ENCODE data around the gene UQCRC2. TPM values are rescaled to one million over a fixed set of nuclear protein-coding genes. Genes with fewer than 3 reads are reported as not detected.
"Not testable (repeated sequence)": the region's sequence is repeated elsewhere in the genome, so short reads cannot be mapped to it uniquely, and the experiment has no call there.

Gene UQCRC2
- total RNA-seq (2014; rRNA removed; shearing (Covaris generic); ENCODE audit: low replicate concordance): 19.4 and 27.1 TPM in 2 replicates

DNA sequence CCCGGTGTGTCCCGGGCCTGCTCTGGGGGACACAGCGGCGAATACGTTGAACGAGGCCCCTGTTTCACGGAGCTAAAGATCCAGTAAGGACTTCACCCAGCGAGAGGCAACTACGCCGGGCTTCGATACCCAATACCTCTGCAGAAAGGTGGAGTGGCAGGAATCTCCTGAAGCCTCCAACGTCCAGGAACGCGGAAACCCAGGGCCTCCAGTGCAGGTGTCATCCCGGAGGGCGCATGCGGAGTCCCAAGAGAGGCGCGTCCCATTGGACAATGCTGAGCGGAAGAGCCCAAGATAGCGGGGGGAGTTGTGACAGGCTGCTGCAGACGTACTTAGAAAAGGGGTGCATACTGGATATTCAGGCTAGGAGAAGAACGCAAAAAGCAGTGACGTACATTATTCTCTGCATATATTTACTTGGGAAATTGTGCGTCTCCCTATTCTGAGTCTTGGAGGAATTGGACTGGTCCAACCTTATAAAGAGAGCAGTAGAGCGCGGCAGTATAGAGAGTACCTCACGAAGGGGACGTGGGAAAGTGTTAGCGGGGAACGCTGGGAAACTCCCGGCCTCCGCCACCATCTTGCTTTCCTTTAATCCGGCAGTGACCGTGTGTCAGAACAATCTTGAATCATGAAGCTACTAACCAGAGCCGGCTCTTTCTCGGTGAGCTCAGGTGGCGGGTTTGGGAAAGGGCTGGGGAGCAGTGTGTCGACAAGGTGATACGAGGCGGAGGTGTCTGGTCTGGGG is at the start of gene UQCRC2:
TSS of gene UQCRC2 (plus strand) at position 569 of the 748 bp plus-strand sequence. CDS start at position 632, 63 bp downstream.
- in situ Hi-C loops (cut with HindIII; ENCODE audit: low pct_unique_long_range_greater_than_20kb, low sequenced_read_pairs): no loop called here
- DNase-seq (ENCODE audit: low read depth): peak; percentile 97

DNA sequence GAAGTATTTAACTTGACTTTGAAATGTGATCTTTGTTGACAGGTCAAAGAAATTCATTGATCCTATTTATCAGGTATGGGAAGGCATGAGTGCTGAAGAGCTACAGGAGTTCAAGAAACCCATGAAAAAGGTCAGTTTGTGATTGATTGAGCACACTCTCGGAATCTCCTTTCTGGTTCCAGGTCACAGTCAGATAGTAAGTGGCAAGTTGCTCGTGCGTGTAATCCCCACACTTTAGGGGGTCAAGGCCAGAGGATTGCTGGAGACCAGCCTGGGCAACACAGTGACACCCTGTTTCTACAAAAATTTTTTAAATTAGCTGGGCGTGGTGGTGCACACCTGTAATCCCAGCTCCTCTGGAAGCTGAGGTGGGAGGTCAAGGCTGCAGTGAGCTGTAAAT is 20.5 kb upstream of the UQCRC2 start:
- in situ Hi-C loops (cut with HindIII; ENCODE audit: low pct_unique_long_range_greater_than_20kb, low sequenced_read_pairs): not testable (repeated sequence)

DNA sequence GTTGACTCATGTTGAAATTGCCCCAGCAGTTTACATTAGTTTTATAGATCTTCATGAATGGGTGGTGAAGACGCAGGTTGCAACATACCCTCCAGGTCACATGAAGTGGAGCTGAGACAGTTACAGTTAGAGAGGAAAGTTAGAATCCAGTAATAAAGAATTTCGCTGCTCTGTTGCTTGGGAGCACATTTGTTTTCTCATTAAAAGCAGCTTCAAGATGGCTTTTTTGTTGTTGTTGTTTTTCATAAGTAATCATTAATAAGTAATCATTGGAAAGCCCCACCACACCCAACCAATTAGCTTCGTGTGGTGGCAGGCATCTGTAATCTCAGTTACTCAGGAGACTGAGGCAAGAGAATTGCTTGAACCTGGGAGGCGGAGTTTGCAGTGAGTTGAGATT is 19.8 kb upstream of the UQCRC2 start:
- peak; percentile 70 for DNase-seq (ENCODE audit: low read depth)
- in situ Hi-C loops (cut with HindIII; ENCODE audit: low pct_unique_long_range_greater_than_20kb, low sequenced_read_pairs): not testable (repeated sequence)

More for the DNA sequence above, 20.5 kb upstream of the UQCRC2 start:
- peak; percentile 50 for DNase-seq (ENCODE audit: low read depth)

DNA sequence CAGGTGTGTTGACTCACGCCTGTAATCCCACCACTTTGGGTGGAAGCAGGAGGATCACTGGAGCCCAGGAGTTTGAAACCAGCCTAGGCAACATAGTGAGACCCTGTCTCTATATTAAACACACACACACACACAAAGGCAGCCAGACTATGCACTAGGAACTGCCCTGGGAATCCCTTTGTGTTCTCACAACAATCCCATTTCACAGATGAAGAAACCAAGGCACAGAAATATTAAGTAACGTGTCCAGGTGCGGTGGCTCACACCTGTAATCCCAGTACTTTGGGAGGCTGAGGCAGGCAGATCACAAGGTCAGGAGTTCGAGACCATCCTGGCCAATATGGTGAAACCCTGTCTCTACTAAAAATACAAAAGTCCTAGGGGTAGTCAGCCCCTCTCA is 19.4 kb upstream of the UQCRC2 start:
- DNase-seq (ENCODE audit: low read depth); in situ Hi-C loops (cut with HindIII; ENCODE audit: low pct_unique_long_range_greater_than_20kb, low sequenced_read_pairs): not testable (repeated sequence)

DNA sequence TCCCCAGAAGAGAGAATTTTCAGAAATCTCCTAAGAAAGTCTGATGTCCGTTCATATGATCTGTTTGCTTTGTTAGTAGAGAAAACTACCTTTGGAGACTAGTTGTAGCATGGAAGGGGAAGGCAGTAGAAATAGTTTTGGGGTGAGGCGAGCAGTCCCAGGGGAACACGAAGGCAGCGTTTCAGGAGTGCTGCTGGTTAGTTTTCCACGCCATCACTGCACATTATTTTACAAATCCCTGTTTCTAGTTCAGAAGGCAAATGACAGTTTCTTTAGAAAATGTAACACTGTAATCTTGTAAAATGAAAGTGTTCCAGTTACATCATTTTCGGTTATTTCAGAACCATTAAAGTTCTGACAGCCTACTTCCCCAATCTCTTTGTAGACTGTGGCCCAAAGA is 16.9 kb upstream of the UQCRC2 start:
- in situ Hi-C loops (cut with HindIII; ENCODE audit: low pct_unique_long_range_greater_than_20kb, low sequenced_read_pairs); DNase-seq (ENCODE audit: low read depth): not testable (repeated sequence)

DNA sequence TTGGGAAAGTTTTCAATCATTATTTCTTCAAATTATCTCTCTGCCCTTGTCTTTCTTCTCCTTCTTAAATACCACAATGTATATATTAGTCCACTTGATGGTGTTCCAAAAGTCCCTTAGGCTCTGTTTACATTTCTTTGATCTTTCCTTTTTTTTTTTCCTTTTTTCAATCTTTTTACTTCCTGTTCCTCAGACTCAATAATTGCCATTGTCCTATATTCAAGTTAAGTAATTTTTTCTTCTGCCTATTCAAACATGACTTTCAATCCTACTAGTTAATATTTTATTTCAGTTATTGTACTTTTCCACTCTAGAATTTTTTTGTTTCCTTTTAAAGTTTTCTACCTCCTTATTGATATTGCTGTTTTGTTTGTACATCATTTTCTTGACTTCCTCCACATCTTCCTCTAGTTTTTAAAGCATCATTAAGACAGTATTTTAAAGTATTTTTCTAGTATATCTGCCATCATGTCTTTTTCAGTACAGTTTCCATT is 15.8 kb upstream of the UQCRC2 start:
- DNase-seq (ENCODE audit: low read depth): no peak
- in situ Hi-C loops (cut with HindIII; ENCODE audit: low pct_unique_long_range_greater_than_20kb, low sequenced_read_pairs): no loop called here

DNA sequence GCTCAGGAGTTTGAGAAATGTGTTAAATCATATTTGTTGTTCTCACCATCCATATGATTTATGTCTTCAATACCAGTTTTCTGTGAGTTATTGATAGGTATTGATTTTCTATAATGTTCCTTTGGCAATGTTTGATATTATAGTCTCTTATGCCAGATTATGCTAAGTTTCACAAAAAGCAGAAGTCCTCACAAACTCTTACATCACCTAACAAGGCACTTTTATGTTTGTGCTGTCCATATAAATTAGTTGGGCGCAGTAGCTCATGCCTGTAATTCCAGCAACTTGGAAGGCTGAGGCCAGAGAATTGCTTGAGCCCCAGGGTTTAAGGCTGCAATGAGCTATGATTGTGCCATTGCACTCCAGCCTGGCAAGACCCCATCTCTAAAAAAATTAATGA is 12.6 kb upstream of the UQCRC2 start:
- DNase-seq (ENCODE audit: low read depth): no peak
- in situ Hi-C loops (cut with HindIII; ENCODE audit: low pct_unique_long_range_greater_than_20kb, low sequenced_read_pairs): no loop called here

DNA sequence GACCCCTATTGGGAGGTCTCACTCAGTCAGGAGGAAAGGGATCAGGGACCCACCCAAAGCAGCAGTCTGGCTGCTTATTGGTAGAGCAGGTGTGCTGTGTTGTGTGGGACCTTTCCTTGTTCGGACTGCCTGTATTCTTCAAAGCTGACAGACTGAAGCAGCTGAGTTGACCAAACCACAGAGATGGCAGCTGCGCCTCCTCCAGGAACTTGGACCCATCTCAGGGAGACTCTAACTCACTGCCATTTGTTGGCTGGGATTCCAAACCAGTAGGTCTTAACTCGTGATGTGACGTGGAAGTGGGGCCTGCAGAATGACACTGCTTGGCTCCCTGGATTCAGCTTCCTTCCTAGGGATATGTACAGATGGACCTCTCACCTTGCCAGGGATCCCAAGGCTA is 9.6 kb upstream of the UQCRC2 start:
- in situ Hi-C loops (cut with HindIII; ENCODE audit: low pct_unique_long_range_greater_than_20kb, low sequenced_read_pairs): no loop called here
- DNase-seq (ENCODE audit: low read depth): no peak

DNA sequence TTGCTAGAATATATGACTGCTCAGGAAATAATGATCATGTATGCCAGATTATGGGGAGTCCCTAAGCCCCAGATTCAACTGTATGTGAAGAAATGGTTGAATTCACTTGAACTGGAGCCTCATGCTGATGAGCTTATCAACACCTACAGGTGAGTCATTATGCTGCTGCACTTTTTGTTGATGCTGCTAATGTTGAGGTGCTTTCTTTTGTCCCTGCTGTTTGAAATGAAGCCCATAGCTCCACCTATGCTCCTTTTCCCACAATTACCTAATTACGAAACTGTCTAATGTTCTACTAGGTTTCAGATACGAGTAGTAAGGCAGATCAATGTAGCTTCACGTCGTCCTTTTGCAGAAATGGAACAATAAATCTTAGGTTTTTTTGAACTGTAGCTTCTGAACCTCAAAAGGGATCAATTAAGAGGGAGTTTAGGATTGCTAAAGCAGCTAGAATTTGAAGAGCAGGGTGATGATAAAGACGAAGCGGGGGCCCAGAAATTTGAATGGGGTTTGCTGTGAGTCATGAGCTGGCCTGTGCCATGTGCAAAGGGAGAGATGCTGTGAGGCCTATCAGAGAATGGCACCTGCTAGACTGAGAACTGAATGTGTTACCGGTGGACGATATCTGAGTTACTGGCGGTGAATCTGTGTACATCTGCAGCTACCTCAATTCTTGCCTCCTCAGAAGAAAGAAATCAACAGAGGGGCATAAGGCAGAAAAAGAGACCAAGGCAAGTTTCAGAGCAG is 6.1 kb upstream of the UQCRC2 start:
- in situ Hi-C loops (cut with HindIII; ENCODE audit: low pct_unique_long_range_greater_than_20kb, low sequenced_read_pairs): no loop called here
- DNase-seq (ENCODE audit: low read depth): no peak

DNA sequence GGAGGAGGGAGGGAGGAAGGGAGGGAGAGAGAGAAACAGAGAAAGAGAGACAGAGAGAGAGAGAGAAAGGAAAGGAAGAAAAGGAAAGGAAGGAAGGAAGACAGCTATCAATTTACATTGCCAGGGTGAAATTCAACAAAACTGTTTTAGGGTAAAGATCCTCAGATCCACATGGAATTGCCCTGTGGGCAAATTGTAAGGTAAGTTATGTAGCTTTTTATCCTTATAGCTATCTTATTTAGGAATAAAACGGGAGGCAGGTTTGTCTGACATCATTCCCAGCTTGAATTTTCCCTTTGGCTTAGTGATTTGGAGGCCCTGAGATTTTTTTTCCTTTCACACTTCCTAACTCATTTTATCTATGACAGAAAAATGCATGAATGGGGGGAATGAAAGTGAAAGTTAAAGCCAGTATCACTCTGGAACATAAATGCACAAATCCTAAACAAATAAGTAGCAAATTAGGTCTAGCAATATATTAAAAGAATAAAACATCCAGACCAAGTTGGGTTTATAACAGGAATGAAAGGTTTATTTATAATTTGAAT is 3.4 kb upstream of the UQCRC2 start:
- in situ Hi-C loops (cut with HindIII; ENCODE audit: low pct_unique_long_range_greater_than_20kb, low sequenced_read_pairs): no loop called here
- no peak for DNase-seq (ENCODE audit: low read depth)

DNA sequence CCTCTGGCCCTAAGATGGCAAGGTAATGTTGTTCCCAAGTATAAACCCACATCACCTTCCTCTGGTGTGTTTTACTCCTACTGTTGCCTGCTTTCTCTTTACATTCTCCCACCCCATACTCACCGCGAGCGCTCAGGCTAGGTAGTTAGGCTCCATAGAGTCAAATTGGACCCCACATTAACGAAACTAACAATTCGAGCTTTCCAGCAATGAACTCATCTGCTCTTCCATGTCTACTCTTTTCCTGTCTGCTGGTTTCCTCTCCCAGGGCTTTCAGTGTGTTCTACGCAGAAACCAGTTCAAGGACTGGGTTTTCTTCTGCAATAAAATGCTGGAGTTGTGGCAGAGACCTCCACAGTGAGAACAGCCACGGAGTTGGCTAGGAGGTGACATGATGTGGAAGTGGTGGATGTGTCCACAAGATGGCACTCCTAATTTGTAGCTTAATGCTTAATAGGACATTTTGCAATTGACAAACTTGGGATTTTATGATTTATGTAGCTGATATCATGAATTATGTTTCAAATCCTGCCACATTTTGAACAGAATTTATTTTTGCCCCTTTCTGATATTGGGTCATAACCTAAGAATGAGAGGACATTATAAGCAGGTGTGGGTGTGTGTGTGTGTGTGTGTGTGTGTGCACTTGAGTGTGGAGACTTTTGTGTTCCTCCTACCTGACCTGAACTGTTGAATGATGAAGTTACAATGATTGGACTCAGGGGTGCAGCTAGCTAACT is 2.2 kb upstream of the UQCRC2 start:
- in situ Hi-C loops (cut with HindIII; ENCODE audit: low pct_unique_long_range_greater_than_20kb, low sequenced_read_pairs): no loop called here

DNA sequence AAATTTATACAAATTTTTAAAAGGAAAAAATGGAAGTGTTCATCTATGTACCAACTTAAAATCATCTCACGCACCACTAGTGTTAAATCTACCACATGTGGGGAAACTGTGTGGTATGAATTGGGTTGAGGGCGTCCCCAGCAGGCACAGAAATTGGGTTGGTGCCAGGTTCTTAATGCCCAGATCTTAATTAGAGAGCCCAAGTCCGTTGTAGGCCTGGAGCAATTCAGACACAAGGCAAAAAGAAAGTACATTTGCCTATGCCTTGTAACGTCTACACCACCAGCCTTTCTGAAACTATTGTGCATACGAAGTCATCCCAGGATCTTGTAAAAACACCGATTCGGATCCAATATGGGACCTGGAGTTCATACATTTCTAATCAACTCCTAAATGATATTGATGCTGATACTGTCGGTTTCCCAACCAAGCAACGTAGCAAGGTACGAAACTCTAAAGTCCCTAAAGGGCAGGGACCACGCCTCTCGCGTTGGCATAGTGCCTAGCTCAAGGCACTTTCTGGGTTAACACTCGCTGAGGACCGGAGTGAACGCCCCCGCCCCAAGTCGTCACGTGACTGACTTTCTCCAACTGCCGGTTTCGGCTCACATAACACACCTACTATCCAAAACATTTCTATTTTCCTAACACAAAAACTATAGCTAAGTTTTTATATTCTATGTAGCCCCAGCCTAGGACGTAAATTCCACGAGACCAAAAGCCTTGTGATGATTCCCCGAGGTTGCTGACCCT is 945 bp upstream of the UQCRC2 start:
- DNase-seq (ENCODE audit: low read depth): peak; percentile 82
- in situ Hi-C loops (cut with HindIII; ENCODE audit: low pct_unique_long_range_greater_than_20kb, low sequenced_read_pairs): no loop called here

More for the DNA sequence above, 2.2 kb upstream of the UQCRC2 start:
- peak; percentile 61 for DNase-seq (ENCODE audit: low read depth)

DNA sequence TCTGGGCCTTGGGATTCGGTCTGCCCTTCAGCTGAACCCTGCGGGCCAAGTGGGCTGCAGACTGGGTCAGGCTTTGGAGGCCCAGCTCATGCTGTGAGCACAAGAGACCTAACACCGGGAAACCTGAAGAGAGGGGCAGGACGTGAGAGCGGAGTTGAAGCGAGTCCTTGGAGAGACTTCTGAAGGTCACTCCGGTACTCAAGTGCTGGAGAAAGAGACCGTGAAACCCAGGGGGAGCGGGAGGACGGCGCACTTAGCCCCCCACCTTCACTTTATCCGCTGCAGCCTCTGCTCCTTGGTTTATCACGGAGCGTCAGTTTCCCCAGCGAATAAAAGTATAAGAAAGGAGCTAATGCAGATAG is 361 bp downstream of the UQCRC2 start:
- in situ Hi-C loops (cut with HindIII; ENCODE audit: low pct_unique_long_range_greater_than_20kb, low sequenced_read_pairs): no loop called here
- no peak for DNase-seq (ENCODE audit: low read depth)

DNA sequence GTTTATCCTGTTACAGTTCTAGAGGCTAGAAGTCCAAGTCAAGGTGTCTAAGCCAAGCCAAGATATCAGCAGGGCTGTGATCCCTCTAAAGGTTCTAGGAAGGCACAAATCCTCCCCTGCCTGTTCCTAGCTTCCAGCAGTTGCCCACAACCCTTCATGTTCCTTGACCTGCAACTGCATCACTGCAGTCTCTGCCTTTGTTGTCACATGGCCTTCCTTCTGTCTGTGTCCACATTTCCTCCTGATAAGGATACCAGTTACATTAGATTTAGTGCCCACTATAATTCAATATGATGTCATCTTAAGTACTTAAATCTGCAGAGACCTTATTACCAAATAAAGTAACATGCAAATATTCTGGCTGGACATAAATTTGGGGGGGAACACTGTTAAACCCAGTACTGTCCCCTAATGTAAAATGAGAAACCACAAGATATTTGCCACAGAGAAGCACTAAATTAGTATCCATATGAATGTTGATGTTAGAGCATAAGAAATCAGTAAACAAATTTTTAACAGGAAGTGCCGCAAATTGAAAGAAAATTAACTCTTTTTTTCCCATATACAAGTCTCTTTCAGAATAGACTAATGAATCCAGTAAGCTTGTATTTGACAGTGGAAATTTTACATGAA is 4.7 kb downstream of the UQCRC2 start:
- in situ Hi-C loops (cut with HindIII; ENCODE audit: low pct_unique_long_range_greater_than_20kb, low sequenced_read_pairs): no loop called here
- DNase-seq (ENCODE audit: low read depth): no peak

DNA sequence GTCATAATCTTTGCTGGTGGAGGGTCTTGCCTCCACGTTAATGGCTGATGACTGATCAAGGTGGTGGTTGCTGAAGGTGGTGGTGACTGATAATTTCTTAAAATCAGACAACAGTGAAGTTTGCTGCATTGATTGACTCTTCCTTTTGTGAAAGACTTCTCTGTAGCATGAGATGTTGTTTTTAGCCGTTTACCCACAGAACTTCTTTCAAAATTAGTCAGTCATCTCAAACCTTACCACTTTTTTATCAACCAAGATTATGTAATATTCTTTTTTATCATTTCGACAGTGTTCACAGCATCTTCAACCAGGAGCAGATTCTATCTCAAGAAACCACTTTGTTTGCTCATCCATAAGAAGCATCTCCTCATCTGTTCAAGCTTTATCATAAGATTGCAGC is 5.9 kb downstream of the UQCRC2 start:
- no peak for DNase-seq (ENCODE audit: low read depth)
- in situ Hi-C loops (cut with HindIII; ENCODE audit: low pct_unique_long_range_greater_than_20kb, low sequenced_read_pairs): no loop called here

DNA sequence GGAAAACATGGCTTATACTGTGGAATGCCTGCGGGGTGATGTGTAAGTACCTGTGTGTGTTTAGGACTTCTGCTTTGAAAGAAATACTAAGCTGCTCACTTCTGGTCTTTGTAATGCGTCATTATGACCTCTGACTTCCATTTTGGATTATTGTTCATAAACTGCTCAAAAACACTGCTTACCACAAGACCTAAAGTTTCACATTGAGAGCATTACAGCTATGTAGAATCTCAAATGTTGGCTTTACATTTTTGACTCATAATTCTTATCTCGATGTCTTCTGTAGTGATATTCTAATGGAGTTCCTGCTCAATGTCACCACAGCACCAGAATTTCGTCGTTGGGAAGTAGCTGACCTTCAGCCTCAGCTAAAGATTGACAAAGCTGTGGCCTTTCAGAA is 9.3 kb downstream of the UQCRC2 start:
- in situ Hi-C loops (cut with HindIII; ENCODE audit: low pct_unique_long_range_greater_than_20kb, low sequenced_read_pairs): no loop called here
- DNase-seq (ENCODE audit: low read depth): no peak

DNA sequence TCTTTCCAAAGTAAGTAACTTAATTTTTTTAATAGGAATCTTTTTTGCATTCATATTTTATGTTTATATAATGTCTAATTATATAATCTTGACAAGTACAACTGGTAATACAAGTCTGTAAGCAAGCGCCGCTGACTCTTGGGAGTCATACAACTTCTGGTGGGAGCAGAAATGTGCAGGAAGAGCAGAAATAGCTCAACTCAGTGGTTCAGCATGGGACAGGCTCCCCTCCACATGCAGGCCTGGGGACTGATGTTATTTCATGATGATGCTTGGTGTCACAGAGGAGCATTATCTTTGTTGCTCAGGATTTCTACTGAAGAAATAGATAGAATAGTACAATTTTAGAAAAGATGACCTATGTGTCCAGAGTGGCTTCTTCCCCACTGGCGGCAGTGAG is 10.7 kb downstream of the UQCRC2 start:
- no peak for DNase-seq (ENCODE audit: low read depth)
- in situ Hi-C loops (cut with HindIII; ENCODE audit: low pct_unique_long_range_greater_than_20kb, low sequenced_read_pairs): no loop called here

Data from Caki2 (cell line).